Breast epithelium (tissue), 3 donors: ENCODE data around the gene ABHD2.

Experiments used
- CTCF ChIP-seq, 3 donors: fragments of 450-650 bp; IDR thresholded peaks; one replicate each; pipeline ENCODE4 v1.5.1; 2016 to 2017; ENCODE audit warnings: antibody characterized with exemption in 3 of 3, mild to moderate bottlenecking in 3 of 3, moderate library complexity in 3 of 3
- POLR2A ChIP-seq: fragments of 450-650 bp; IDR thresholded peaks from one replicate; pipeline ENCODE4 v1.6.1; 2016; ENCODE audit warnings: antibody characterized with exemption, mild to moderate bottlenecking, moderate library complexity

- TF ChIP-seq CTCF (IDR thresholded peaks at IDR 0.05) (no peak), POLR2A (no peak)
These were observed 5.0 kb upstream of the ABHD2 start for GRCh38 chr15:89083246-89083645.
